ENCODE results near the gene ZNF410. TPM values are rescaled to one million over a fixed set of nuclear protein-coding genes. Genes with fewer than 3 reads are reported as not detected.

Gene ZNF410
- total and polyA plus RNA-seq, 2 of the 8 experiments (the other 6 are each of a cell fraction or from before 2014, with no cell fraction given): 11.2 to 18.9 TPM

GRCh38 chr14:73965216-73965615 lies 78.6 kb downstream of the ZNF410 start (continued):
- TF ChIP-seq CHD7 (IDR thresholded peaks at IDR 0.05; ENCODE audit: insufficient replicate concordance, low read length) (no peak), TEAD4 (IDR thresholded peaks at IDR 0.05; ENCODE audit: low read depth, low read length) (no peak), NANOG (IDR thresholded peaks at IDR 0.05; ENCODE audit: insufficient read depth, low read depth, low read length, poor library complexity, severe bottlenecking) (no peak), EZH2 (IDR thresholded peaks at IDR 0.05; ENCODE audit: low read depth, low read length, severe bottlenecking) (no peak), ZNF274 (IDR thresholded peaks at IDR 0.05; ENCODE audit: borderline replicate concordance, extremely low read depth, low read length) (no peak), CBX8 (IDR thresholded peaks at IDR 0.05; ENCODE audit: borderline replicate concordance, low read depth, low read length) (no peak), EP300 (IDR thresholded peaks at IDR 0.05; ENCODE audit: borderline replicate concordance in 1 of 2, low read depth in 2 of 2, low read length in 2 of 2) (no peak), POLR2A (IDR thresholded peaks at IDR 0.05; ENCODE audit: control extremely low read depth in 1 of 2, low read depth in 2 of 2, low read length in 2 of 2) (no peak)

All from H1 (cell line).